ENCODE data around the gene THEMIS.

DNA sequence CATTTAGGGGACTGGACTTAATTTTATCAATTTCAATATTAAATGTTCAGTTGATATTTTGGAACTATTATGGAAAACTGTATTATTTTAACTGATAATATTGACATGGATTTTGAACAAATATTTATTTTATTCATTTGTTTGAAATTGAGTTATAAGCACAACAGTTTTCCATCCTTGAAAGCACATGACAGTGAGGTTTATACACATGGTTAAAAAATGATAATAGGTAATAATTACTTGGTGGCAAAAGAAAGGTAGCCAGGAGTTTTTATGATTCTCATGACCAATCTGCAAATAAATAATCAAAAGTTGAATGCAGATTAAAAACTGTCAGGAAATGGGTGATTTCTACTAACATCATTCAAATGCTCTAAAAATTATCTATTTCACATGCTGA is 210.3 kb downstream of the THEMIS start:
- TF ChIP-seq, protein P1, sequence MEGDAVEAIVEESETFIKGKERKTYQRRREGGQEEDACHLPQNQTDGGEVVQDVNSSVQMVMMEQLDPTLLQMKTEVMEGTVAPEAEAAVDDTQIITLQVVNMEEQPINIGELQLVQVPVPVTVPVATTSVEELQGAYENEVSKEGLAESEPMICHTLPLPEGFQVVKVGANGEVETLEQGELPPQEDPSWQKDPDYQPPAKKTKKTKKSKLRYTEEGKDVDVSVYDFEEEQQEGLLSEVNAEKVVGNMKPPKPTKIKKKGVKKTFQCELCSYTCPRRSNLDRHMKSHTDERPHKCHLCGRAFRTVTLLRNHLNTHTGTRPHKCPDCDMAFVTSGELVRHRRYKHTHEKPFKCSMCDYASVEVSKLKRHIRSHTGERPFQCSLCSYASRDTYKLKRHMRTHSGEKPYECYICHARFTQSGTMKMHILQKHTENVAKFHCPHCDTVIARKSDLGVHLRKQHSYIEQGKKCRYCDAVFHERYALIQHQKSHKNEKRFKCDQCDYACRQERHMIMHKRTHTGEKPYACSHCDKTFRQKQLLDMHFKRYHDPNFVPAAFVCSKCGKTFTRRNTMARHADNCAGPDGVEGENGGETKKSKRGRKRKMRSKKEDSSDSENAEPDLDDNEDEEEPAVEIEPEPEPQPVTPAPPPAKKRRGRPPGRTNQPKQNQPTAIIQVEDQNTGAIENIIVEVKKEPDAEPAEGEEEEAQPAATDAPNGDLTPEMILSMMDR (IDR thresholded peaks at IDR 0.05): no peak
- no peak for TF ChIP-seq POLR2AphosphoS5 (IDR thresholded peaks at IDR 0.05; ENCODE audit: insufficient read depth in 1 of 2, low read depth in 1 of 2)
- TF ChIP-seq POLR2A (IDR thresholded peaks at IDR 0.05): no peak
